ENCODE data around the gene BOD1. TPM values are rescaled to one million over a fixed set of nuclear protein-coding genes. Genes with fewer than 3 reads are reported as not detected.

BOD1 gene
- polyA plus RNA-seq, 3 donors = 124 to 132 (median 130) TPM

GRCh38 chr5:173642191-173642816 is 25.9 kb upstream of the BOD1 start:
- DNase-seq (ENCODE audit: low read depth in 3 of 3, low spot score in 2 of 3) = no peak

GRCh38 chr5:173640156-173640804 is 23.8 kb upstream of the BOD1 start:
- DNase-seq (ENCODE audit: low read depth in 3 of 3, low spot score in 2 of 3) = no peak

- DNase-seq (ENCODE audit: low read depth in 3 of 3, low spot score in 2 of 3) = peak in 1 of 3 donors; percentile 58
Measured at GRCh38 chr5:173638126-173639040, 21.9 kb upstream of the BOD1 start.

GRCh38 chr5:173637340-173637739 is 20.9 kb upstream of the BOD1 start:
- no peak for DNase-seq (ENCODE audit: low read depth in 3 of 3, low spot score in 2 of 3)

- DNase-seq (ENCODE audit: low read depth in 3 of 3, low spot score in 2 of 3) = no peak
Measured at GRCh38 chr5:173634465-173634983, 18.1 kb upstream of the BOD1 start.

- DNase-seq (ENCODE audit: low read depth in 3 of 3, low spot score in 2 of 3) = no peak
Measured at GRCh38 chr5:173633304-173633703, 16.9 kb upstream of the BOD1 start.

GRCh38 chr5:173631478-173631877 is 15.0 kb upstream of the BOD1 start:
- DNase-seq (ENCODE audit: low read depth in 3 of 3, low spot score in 2 of 3) = no peak

- no peak for DNase-seq (ENCODE audit: low read depth in 3 of 3, low spot score in 2 of 3)
Measured at GRCh38 chr5:173630724-173631365, 14.4 kb upstream of the BOD1 start.

- no peak for DNase-seq (ENCODE audit: low read depth in 3 of 3, low spot score in 2 of 3)
Measured at GRCh38 chr5:173629628-173630027, 13.2 kb upstream of the BOD1 start.

- no peak for DNase-seq (ENCODE audit: low read depth in 3 of 3, low spot score in 2 of 3)
Measured at GRCh38 chr5:173628501-173628900, 12.1 kb upstream of the BOD1 start.

- DNase-seq (ENCODE audit: low read depth in 3 of 3, low spot score in 2 of 3) = no peak
Measured at GRCh38 chr5:173627860-173628392, 11.5 kb upstream of the BOD1 start.

- DNase-seq (ENCODE audit: low read depth in 3 of 3, low spot score in 2 of 3) = no peak
Measured at GRCh38 chr5:173627271-173627670, 10.8 kb upstream of the BOD1 start.

GRCh38 chr5:173626505-173626820 is 10.0 kb upstream of the BOD1 start:
- DNase-seq (ENCODE audit: low read depth in 3 of 3, low spot score in 2 of 3) = no peak

GRCh38 chr5:173625673-173626504 is 9.4 kb upstream of the BOD1 start:
- DNase-seq (ENCODE audit: low read depth in 3 of 3, low spot score in 2 of 3) = no peak

- no peak for DNase-seq (ENCODE audit: low read depth in 3 of 3, low spot score in 2 of 3)
Measured at GRCh38 chr5:173625261-173625660, 8.8 kb upstream of the BOD1 start.

GRCh38 chr5:173624282-173624681 is 7.8 kb upstream of the BOD1 start:
- DNase-seq (ENCODE audit: low read depth in 3 of 3, low spot score in 2 of 3) = no peak

GRCh38 chr5:173623789-173624188 is 7.3 kb upstream of the BOD1 start:
- no peak for DNase-seq (ENCODE audit: low read depth in 3 of 3, low spot score in 2 of 3)

- DNase-seq (ENCODE audit: low read depth in 3 of 3, low spot score in 2 of 3) = no peak
Measured at GRCh38 chr5:173623296-173623771, 6.9 kb upstream of the BOD1 start.

GRCh38 chr5:173622183-173623047 is 6.0 kb upstream of the BOD1 start:
- no peak for DNase-seq (ENCODE audit: low read depth in 3 of 3, low spot score in 2 of 3)

Measured in right renal cortex interstitium (tissue), 3 donors.